Mesendoderm (in vitro differentiated cells): ENCODE results near the gene GSDMA.

ENCODE experiments used
- DNase-seq: peaks from one replicate; pipeline ENCODE4 v3.0.0; 2013
- H2AK5ac ChIP-seq: 2 replicates; pipeline ENCODE4 v1.6.1; 2013; ENCODE audit warnings: low read length, inconsistent platforms
- H2BK120ac ChIP-seq: 2 replicates; pipeline ENCODE4 v1.6.1; 2013; ENCODE audit warnings: low read depth, mild to moderate bottlenecking, low read length, moderate library complexity, mixed read lengths
- H2BK15ac ChIP-seq: replicated peaks from 2 replicates; pipeline ENCODE4 v1.6.1; 2013; ENCODE audit warnings: low read depth, mild to moderate bottlenecking, moderate library complexity
- H2BK5ac ChIP-seq: 2 replicates; pipeline ENCODE4 v1.6.1; 2013; ENCODE audit warnings: low read length, inconsistent platforms
- H3K18ac ChIP-seq: 2 replicates; pipeline ENCODE4 v1.6.1; 2013; ENCODE audit warnings: mild to moderate bottlenecking, low read length, mixed read lengths
- H3K23ac ChIP-seq: one replicate; pipeline ENCODE4 v1.6.1; 2013; ENCODE audit warnings: low read length
- H3K27ac ChIP-seq: 2 replicates; pipeline ENCODE4 v1.5.1; 2013; ENCODE audit warnings: low read depth, mild to moderate bottlenecking, inconsistent platforms, low read length, moderate library complexity
- H3K27me3 ChIP-seq: 2 replicates; pipeline ENCODE4 v1.6.1; 2013; ENCODE audit warnings: low read length, control low read depth, mild to moderate bottlenecking, inconsistent platforms; ENCODE audit not compliant: insufficient read depth, poor library complexity
- H3K36me3 ChIP-seq: 2 replicates; pipeline ENCODE4 v1.6.1; 2013; ENCODE audit warnings: low read length, inconsistent platforms; ENCODE audit not compliant: control insufficient read depth, insufficient read depth
- H3K4ac ChIP-seq: one replicate; pipeline ENCODE4 v1.6.1; 2013; ENCODE audit warnings: low read depth, mild to moderate bottlenecking, low read length, moderate library complexity
- H3K4me1 ChIP-seq: 2 replicates; pipeline ENCODE4 v1.6.1; 2013; ENCODE audit warnings: low read depth, low read length, inconsistent platforms; ENCODE audit not compliant: control insufficient read depth
- H3K4me2 ChIP-seq: 2 replicates; pipeline ENCODE4 v1.6.1; 2013; ENCODE audit warnings: low read length
- H3K4me3 ChIP-seq: 2 replicates; pipeline ENCODE4 v1.5.1; 2013; ENCODE audit warnings: mild to moderate bottlenecking, low read length
- H3K56ac ChIP-seq: one replicate; pipeline ENCODE4 v1.6.1; 2013; ENCODE audit warnings: low read length
- H3K79me1 ChIP-seq: 2 replicates; pipeline ENCODE4 v1.6.1; 2013; ENCODE audit warnings: low read length, inconsistent platforms
- H3K79me2 ChIP-seq: 2 replicates; pipeline ENCODE4 v1.6.1; 2013; ENCODE audit warnings: mild to moderate bottlenecking, low read length; ENCODE audit not compliant: control insufficient read depth, insufficient read depth
- H3K9ac ChIP-seq: 2 replicates; pipeline ENCODE4 v1.6.1; 2013; ENCODE audit warnings: low read length, inconsistent platforms
- H4K5ac ChIP-seq: one replicate; pipeline ENCODE4 v1.6.1; 2013; ENCODE audit warnings: low read length
- H4K8ac ChIP-seq: one replicate; pipeline ENCODE4 v1.6.1; 2013; ENCODE audit warnings: low read depth, mild to moderate bottlenecking, control low read depth, low read length, moderate library complexity
- WGBS: extraction: QIAGEN DNeasy Blood & Tissue Kit; methylation state at CpG from one replicate; pipeline ENCODE4 v1.1.7; 2013; ENCODE audit warnings: low lambda C conversion rate, missing lambda C conversion rate; ENCODE audit not compliant: insufficient coverage; ENCODE audit errors: extremely low coverage; 5-methylcytosine and 5-hydroxymethylcytosine counted together

Gene GSDMA

DNA sequence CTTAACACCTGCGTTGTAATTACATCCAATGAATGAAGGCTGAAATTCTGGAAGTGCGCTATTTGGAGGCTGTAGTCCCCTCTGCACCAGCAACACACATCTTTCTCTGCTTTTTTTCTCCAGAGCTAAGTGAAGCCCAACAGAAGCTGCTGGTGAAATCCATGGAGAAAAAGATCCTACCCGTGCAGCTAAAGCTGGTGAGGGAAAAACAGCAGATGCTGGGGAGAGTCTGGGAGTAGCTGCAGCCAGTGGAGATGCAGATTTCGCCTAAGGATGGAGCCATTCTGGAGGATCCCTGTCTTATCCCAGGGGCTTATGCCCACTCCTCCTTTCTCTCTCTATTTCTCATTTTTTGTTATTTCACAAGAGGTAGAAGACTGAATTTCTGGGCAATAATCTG is 13.0 kb downstream of the GSDMA start:
- no peak overlapping the region for H3K4me2 ChIP-seq
- no peak overlapping the region for H3K18ac ChIP-seq
- H3K9ac ChIP-seq, result no peak overlapping the region
- H3K4me3 ChIP-seq, result no peak overlapping the region
- no peak overlapping the region for H2BK5ac ChIP-seq
- H2BK120ac ChIP-seq, result no peak overlapping the region
- no peak overlapping the region for H2AK5ac ChIP-seq
- no peak overlapping the region for H4K5ac ChIP-seq
- H3K79me2 ChIP-seq, result no peaks in the 10 kb centered on the region
- no peak for DNase-seq
- no peak overlapping the region for H3K4ac ChIP-seq
- peaks cover 2% of the 10 kb centered on the region for H3K4me1 ChIP-seq
- H3K27me3 ChIP-seq, result no peaks in the 10 kb centered on the region
- no peak overlapping the region for H2BK15ac ChIP-seq
- H3K23ac ChIP-seq, result no peak overlapping the region
- no peak overlapping the region for H4K8ac ChIP-seq
- no peaks in the 10 kb centered on the region for H3K79me1 ChIP-seq
- no peak overlapping the region for H3K27ac ChIP-seq
- H3K56ac ChIP-seq, result no peak overlapping the region
- no peaks in the 10 kb centered on the region for H3K36me3 ChIP-seq
- no CpG with 5 or more reads among the region's 4 CpGs for WGBS

DNA sequence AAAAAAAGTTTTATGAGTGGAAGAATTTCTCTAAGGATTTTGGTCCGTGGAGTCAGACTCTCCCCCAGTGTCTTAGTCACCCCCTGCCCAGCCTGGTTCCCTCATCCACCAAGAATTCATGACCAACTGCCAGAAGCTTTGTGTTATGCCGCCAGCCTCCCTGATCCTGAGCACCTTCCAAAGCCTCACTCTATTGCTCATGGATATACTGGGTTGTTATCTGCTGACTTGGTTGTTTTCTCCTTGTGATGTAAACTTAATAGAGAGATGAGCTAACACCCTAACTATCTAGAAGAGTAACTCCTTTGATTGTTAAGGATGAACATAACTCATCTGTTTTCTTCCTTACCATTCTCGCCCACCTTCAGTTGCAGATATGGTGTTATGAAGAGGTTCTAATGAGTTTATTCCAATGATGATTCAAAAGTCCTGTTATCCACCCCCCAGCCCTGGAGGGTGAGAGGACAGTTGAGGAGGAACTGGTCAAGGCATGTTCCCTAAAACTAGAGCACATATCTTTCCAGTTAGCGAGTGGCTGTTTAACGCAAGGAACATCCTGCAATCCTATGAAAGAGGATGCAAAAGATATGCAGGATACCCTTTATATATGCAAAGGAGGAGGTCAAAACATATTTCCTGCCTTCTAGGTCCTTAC is 16.3 kb downstream of the GSDMA start:
- Histone ChIP-seq H4K8ac (no peak overlapping the region), H3K4me2 (no peak overlapping the region), H3K79me1 (peaks cover 5% of the 10 kb centered on the region), H3K9ac (no peak overlapping the region), H3K4me1 (peaks cover 5% of the 10 kb centered on the region), H3K18ac (no peak overlapping the region), H2AK5ac (no peak overlapping the region), H2BK5ac (no peak overlapping the region), H3K4ac (no peak overlapping the region), H3K23ac (no peak overlapping the region), H3K56ac (no peak overlapping the region), H4K5ac (no peak overlapping the region), H3K79me2 (peaks cover 15% of the 10 kb centered on the region), H3K27ac (no peak overlapping the region), H3K36me3 (no peaks in the 10 kb centered on the region), H3K4me3 (no peak overlapping the region), H3K27me3 (no peaks in the 10 kb centered on the region), H2BK15ac (no peak overlapping the region), H2BK120ac (no peak overlapping the region)
- DNase-seq, result peak; percentile 43
- no CpG with 5 or more reads among the region's 5 CpGs for WGBS

- Histone ChIP-seq H3K4me1 (peaks cover 5% of the 10 kb centered on the region), H4K5ac (no peak overlapping the region), H3K27me3 (no peaks in the 10 kb centered on the region), H2BK120ac (no peak overlapping the region), H3K36me3 (peaks cover 2% of the 10 kb centered on the region), H4K8ac (peak overlapping the region; percentile 30), H2AK5ac (no peak overlapping the region), H3K18ac (peak overlapping the region; percentile 76), H3K23ac (no peak overlapping the region), H3K79me1 (peaks cover 5% of the 10 kb centered on the region), H3K4ac (no peak overlapping the region), H3K79me2 (peaks cover 15% of the 10 kb centered on the region), H3K9ac (peak overlapping the region; percentile 68), H3K4me2 (peak overlapping the region; percentile 37), H3K4me3 (peak overlapping the region; percentile 31), H2BK5ac (no peak overlapping the region), H2BK15ac (no peak overlapping the region), H3K27ac (no peak overlapping the region), H3K56ac (peak overlapping the region; percentile 91)
- DNase-seq, result peak; percentile 66
- WGBS, result no CpG with 5 or more reads among the region's 10 CpGs
Observed at GRCh38 chr17:39979893-39980350, 17.1 kb downstream of the GSDMA start.

DNA sequence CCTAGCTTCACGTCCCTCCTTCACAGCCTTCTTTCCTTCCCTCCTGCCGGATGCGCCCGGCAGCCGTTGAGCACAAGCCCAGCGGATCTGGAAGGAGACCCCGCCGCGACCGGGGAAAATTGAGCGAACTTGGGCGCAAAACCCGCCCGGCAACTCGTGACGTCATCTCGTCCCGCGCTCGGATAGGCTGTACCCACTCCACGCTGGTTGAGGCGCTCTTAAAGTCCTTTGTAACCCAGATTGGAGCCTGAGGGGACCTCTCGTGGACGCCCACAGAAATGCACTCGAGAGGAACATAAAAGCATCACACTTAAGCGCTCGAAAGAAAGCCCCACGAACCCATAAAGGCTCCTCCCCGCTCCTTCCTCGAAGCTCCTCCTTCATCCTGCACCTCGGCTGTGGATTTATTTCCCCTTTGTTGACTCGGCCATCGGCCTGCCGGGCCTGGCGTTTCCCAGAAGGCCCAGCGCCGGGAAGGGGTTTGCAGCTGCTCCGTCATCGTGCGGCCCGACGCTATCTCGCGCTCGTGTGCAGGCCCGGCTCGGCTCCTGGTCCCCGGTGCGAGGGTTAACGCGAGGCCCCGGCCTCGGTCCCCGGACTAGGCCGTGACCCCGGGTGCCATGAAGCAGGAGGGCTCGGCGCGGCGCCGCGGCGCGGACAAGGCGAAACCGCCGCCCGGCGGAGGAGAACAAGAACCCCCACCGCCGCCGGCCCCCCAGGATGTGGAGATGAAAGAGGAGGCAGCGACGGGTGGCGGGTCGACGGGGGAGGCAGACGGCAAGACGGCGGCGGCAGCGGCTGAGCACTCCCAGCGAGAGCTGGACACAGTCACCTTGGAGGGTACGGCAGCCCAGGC is 17.8 kb downstream of the GSDMA start, which contains the start of gene PSMD3:
TSS of gene PSMD3 (plus strand) at position 457 of the 856 bp plus-strand sequence. CDS start at position 621, 164 bp downstream.
- peak within 1 kb of the TSS; percentile 46 for H2BK120ac ChIP-seq
- peak within 1 kb of the TSS; percentile 75 for H3K27ac ChIP-seq
- H3K56ac ChIP-seq, result peak within 1 kb of the TSS; percentile 97
- H4K5ac ChIP-seq, result no peak within 1 kb of the TSS
- H2BK5ac ChIP-seq, result no peak within 1 kb of the TSS
- peak; percentile 100 for DNase-seq
- H3K18ac ChIP-seq, result peak within 1 kb of the TSS; percentile 89
- H3K4me2 ChIP-seq, result peak within 1 kb of the TSS; percentile 92
- no peak within 1 kb of the TSS for H3K23ac ChIP-seq
- peak within 1 kb of the TSS; percentile 93 for H3K9ac ChIP-seq
- peaks cover 15% of the 10 kb centered on the region for H3K79me2 ChIP-seq
- no peaks in the 10 kb centered on the region for H3K27me3 ChIP-seq
- no CpG with 5 or more reads among the region's 84 CpGs for WGBS
- H3K36me3 ChIP-seq, result peaks cover 5% of the 10 kb centered on the region
- H3K4me3 ChIP-seq, result peak within 1 kb of the TSS; percentile 93
- no peak within 1 kb of the TSS for H2BK15ac ChIP-seq
- peaks cover 5% of the 10 kb centered on the region for H3K4me1 ChIP-seq
- H4K8ac ChIP-seq, result peak within 1 kb of the TSS; percentile 30
- peaks cover 7% of the 10 kb centered on the region for H3K79me1 ChIP-seq
- no peak within 1 kb of the TSS for H2AK5ac ChIP-seq
- H3K4ac ChIP-seq, result peak within 1 kb of the TSS; percentile 40

DNA sequence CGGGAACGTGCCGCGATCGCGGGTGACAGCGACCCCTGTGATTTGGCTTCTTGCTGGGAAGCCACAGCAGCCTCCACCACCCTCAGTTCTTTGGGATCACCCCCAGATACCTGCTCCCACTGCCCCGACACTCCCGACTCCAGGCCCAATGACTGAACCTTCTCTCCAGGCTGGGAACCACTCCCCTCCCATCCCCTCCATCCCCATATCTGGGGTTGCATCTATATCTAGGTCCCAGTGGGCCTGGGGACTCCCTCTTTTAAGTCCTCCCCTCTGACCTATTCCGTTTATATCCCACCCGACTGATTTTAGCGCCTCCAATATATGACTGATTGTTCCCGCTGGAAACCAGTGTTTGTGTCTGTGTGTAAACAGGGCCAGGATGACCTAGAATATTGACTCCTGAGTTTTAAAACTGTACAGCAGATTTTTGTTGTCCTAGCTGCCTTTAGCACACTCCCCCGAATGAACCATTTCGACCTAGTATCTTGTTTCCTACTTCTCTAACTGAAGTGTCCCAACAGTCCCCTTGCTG is 18.5 kb downstream of the GSDMA start:
- no peak overlapping the region for H2AK5ac ChIP-seq
- peak overlapping the region; percentile 75 for H3K27ac ChIP-seq
- peak overlapping the region; percentile 92 for H3K4me2 ChIP-seq
- H4K5ac ChIP-seq, result no peak overlapping the region
- H2BK120ac ChIP-seq, result peak overlapping the region; percentile 46
- peak overlapping the region; percentile 93 for H3K4me3 ChIP-seq
- no CpG with 5 or more reads among the region's 15 CpGs for WGBS
- H3K18ac ChIP-seq, result peak overlapping the region; percentile 89
- no peaks in the 10 kb centered on the region for H3K27me3 ChIP-seq
- peak overlapping the region; percentile 93 for H3K9ac ChIP-seq
- peaks cover 7% of the 10 kb centered on the region for H3K79me1 ChIP-seq
- H3K23ac ChIP-seq, result no peak overlapping the region
- H3K4ac ChIP-seq, result peak overlapping the region; percentile 40
- H3K56ac ChIP-seq, result peak overlapping the region; percentile 97
- peaks cover 6% of the 10 kb centered on the region for H3K36me3 ChIP-seq
- peak; percentile 23 for DNase-seq
- no peak overlapping the region for H2BK5ac ChIP-seq
- no peak overlapping the region for H2BK15ac ChIP-seq
- peaks cover 5% of the 10 kb centered on the region for H3K4me1 ChIP-seq
- peaks cover 15% of the 10 kb centered on the region for H3K79me2 ChIP-seq
- H4K8ac ChIP-seq, result no peak overlapping the region
